ENCODE results near the gene PJVK. TPM values are rescaled to one million over a fixed set of nuclear protein-coding genes. Genes with fewer than 3 reads are reported as not detected.

Gene PJVK
- total RNA-seq, 1 donor from 2014 or later: 1.6 TPM

GRCh38 chr2:178498137-178498536 is 47.0 kb downstream of the PJVK start:
- H3K9ac ChIP-seq (ENCODE audit: low read depth in 1 of 3, low read length in 3 of 3): no peak overlapping the region
- no peak overlapping the region for H3K4me3 ChIP-seq (ENCODE audit: low read length in 3 of 3)
- H3K9me3 ChIP-seq (ENCODE audit: control insufficient read depth in 3 of 3, low read length in 3 of 3): no peaks in the 10 kb centered on the region
- peaks cover 23 to 64% (median 60%) of the 10 kb centered on the region in 3 donors for H3K36me3 ChIP-seq (ENCODE audit: control insufficient read depth in 3 of 3, insufficient read depth in 3 of 3, low read length in 3 of 3)
- H3K4me1 ChIP-seq (ENCODE audit: control insufficient read depth in 3 of 3, insufficient read depth in 3 of 3, low read length in 3 of 3): peaks cover 0 to 4% (median 0%) of the 10 kb centered on the region in 3 donors
- H3K27me3 ChIP-seq (ENCODE audit: control insufficient read depth in 3 of 3, insufficient read depth in 3 of 3, low read length in 3 of 3): no peaks in the 10 kb centered on the region
- no peak overlapping the region for H3K27ac ChIP-seq (ENCODE audit: low read depth, low read length)

- Histone ChIP-seq H3K4me1 (ENCODE audit: control insufficient read depth in 3 of 3, insufficient read depth in 3 of 3, low read length in 3 of 3) (peaks cover 0 to 4% (median 0%) of the 10 kb centered on the region in 3 donors), H3K9me3 (ENCODE audit: control insufficient read depth in 3 of 3, low read length in 3 of 3) (no peaks in the 10 kb centered on the region), H3K9ac (ENCODE audit: low read depth in 1 of 3, low read length in 3 of 3) (no peak overlapping the region), H3K27ac (ENCODE audit: low read depth, low read length) (no peak overlapping the region), H3K27me3 (ENCODE audit: control insufficient read depth in 3 of 3, insufficient read depth in 3 of 3, low read length in 3 of 3) (no peaks in the 10 kb centered on the region), H3K4me3 (ENCODE audit: low read length in 3 of 3) (no peak overlapping the region), H3K36me3 (ENCODE audit: control insufficient read depth in 3 of 3, insufficient read depth in 3 of 3, low read length in 3 of 3) (peaks cover 20 to 61% (median 54%) of the 10 kb centered on the region in 3 donors)
Observed at GRCh38 chr2:178499640-178500039, 48.5 kb downstream of the PJVK start.

GRCh38 chr2:178502751-178503150 is 51.6 kb downstream of the PJVK start:
- no peaks in the 10 kb centered on the region for H3K27me3 ChIP-seq (ENCODE audit: control insufficient read depth in 3 of 3, insufficient read depth in 3 of 3, low read length in 3 of 3)
- peaks cover 14 to 48% (median 45%) of the 10 kb centered on the region in 3 donors for H3K36me3 ChIP-seq (ENCODE audit: control insufficient read depth in 3 of 3, insufficient read depth in 3 of 3, low read length in 3 of 3)
- H3K4me3 ChIP-seq (ENCODE audit: low read length in 3 of 3): no peak overlapping the region
- no peak overlapping the region for H3K27ac ChIP-seq (ENCODE audit: low read depth, low read length)
- peaks cover 0 to 4% (median 0%) of the 10 kb centered on the region in 3 donors for H3K4me1 ChIP-seq (ENCODE audit: control insufficient read depth in 3 of 3, insufficient read depth in 3 of 3, low read length in 3 of 3)
- no peak overlapping the region for H3K9ac ChIP-seq (ENCODE audit: low read depth in 1 of 3, low read length in 3 of 3)
- no peaks in the 10 kb centered on the region for H3K9me3 ChIP-seq (ENCODE audit: control insufficient read depth in 3 of 3, low read length in 3 of 3)

- H3K4me3 ChIP-seq (ENCODE audit: low read length in 3 of 3): no peak overlapping the region
- peaks cover 7 to 34% (median 31%) of the 10 kb centered on the region in 3 donors for H3K36me3 ChIP-seq (ENCODE audit: control insufficient read depth in 3 of 3, insufficient read depth in 3 of 3, low read length in 3 of 3)
- H3K9me3 ChIP-seq (ENCODE audit: control insufficient read depth in 3 of 3, low read length in 3 of 3): no peaks in the 10 kb centered on the region
- H3K27me3 ChIP-seq (ENCODE audit: control insufficient read depth in 3 of 3, insufficient read depth in 3 of 3, low read length in 3 of 3): no peaks in the 10 kb centered on the region
- no peak overlapping the region for H3K9ac ChIP-seq (ENCODE audit: low read depth in 1 of 3, low read length in 3 of 3)
- H3K4me1 ChIP-seq (ENCODE audit: control insufficient read depth in 3 of 3, insufficient read depth in 3 of 3, low read length in 3 of 3): no peaks in the 10 kb centered on the region
- H3K27ac ChIP-seq (ENCODE audit: low read depth, low read length): no peak overlapping the region
Observed at GRCh38 chr2:178506101-178506500, 54.9 kb downstream of the PJVK start.

- Histone ChIP-seq H3K9me3 (ENCODE audit: control insufficient read depth in 3 of 3, low read length in 3 of 3) (no peaks in the 10 kb centered on the region), H3K4me1 (ENCODE audit: control insufficient read depth in 3 of 3, insufficient read depth in 3 of 3, low read length in 3 of 3) (no peaks in the 10 kb centered on the region), H3K36me3 (ENCODE audit: control insufficient read depth in 3 of 3, insufficient read depth in 3 of 3, low read length in 3 of 3) (peaks cover 3 to 30% (median 28%) of the 10 kb centered on the region in 3 donors)
Observed at GRCh38 chr2:178506524-178506923, 55.3 kb downstream of the PJVK start.

GRCh38 chr2:178506949-178507348 is 55.8 kb downstream of the PJVK start:
- H3K4me3 ChIP-seq (ENCODE audit: low read length in 3 of 3): no peak overlapping the region
- no peak overlapping the region for H3K9ac ChIP-seq (ENCODE audit: low read depth in 1 of 3, low read length in 3 of 3)
- no peaks in the 10 kb centered on the region for H3K9me3 ChIP-seq (ENCODE audit: control insufficient read depth in 3 of 3, low read length in 3 of 3)
- peaks cover 3 to 25% (median 24%) of the 10 kb centered on the region in 3 donors for H3K36me3 ChIP-seq (ENCODE audit: control insufficient read depth in 3 of 3, insufficient read depth in 3 of 3, low read length in 3 of 3)
- H3K4me1 ChIP-seq (ENCODE audit: control insufficient read depth in 3 of 3, insufficient read depth in 3 of 3, low read length in 3 of 3): no peaks in the 10 kb centered on the region
- H3K27me3 ChIP-seq (ENCODE audit: control insufficient read depth in 3 of 3, insufficient read depth in 3 of 3, low read length in 3 of 3): no peaks in the 10 kb centered on the region
- no peak overlapping the region for H3K27ac ChIP-seq (ENCODE audit: low read depth, low read length)

More at GRCh38 chr2:178506524-178506923, 55.3 kb downstream of the PJVK start:
- no peaks in the 10 kb centered on the region for H3K27me3 ChIP-seq (ENCODE audit: control insufficient read depth in 3 of 3, insufficient read depth in 3 of 3, low read length in 3 of 3)
- no peak overlapping the region for H3K9ac ChIP-seq (ENCODE audit: low read depth in 1 of 3, low read length in 3 of 3)
- H3K4me3 ChIP-seq (ENCODE audit: low read length in 3 of 3): no peak overlapping the region
- no peak overlapping the region for H3K27ac ChIP-seq (ENCODE audit: low read depth, low read length)

GRCh38 chr2:178508646-178509045 is 57.5 kb downstream of the PJVK start:
- peaks cover 0 to 14% (median 11%) of the 10 kb centered on the region in 3 donors for H3K36me3 ChIP-seq (ENCODE audit: control insufficient read depth in 3 of 3, insufficient read depth in 3 of 3, low read length in 3 of 3)
- H3K9ac ChIP-seq (ENCODE audit: low read depth in 1 of 3, low read length in 3 of 3): no peak overlapping the region
- no peak overlapping the region for H3K27ac ChIP-seq (ENCODE audit: low read depth, low read length)
- H3K9me3 ChIP-seq (ENCODE audit: control insufficient read depth in 3 of 3, low read length in 3 of 3): no peaks in the 10 kb centered on the region
- no peak overlapping the region for H3K4me3 ChIP-seq (ENCODE audit: low read length in 3 of 3)
- no peaks in the 10 kb centered on the region for H3K27me3 ChIP-seq (ENCODE audit: control insufficient read depth in 3 of 3, insufficient read depth in 3 of 3, low read length in 3 of 3)
- H3K4me1 ChIP-seq (ENCODE audit: control insufficient read depth in 3 of 3, insufficient read depth in 3 of 3, low read length in 3 of 3): no peaks in the 10 kb centered on the region

- no peaks in the 10 kb centered on the region for H3K27me3 ChIP-seq (ENCODE audit: control insufficient read depth in 3 of 3, insufficient read depth in 3 of 3, low read length in 3 of 3)
- H3K9me3 ChIP-seq (ENCODE audit: control insufficient read depth in 3 of 3, low read length in 3 of 3): no peaks in the 10 kb centered on the region
- H3K4me3 ChIP-seq (ENCODE audit: low read length in 3 of 3): no peak overlapping the region
- H3K9ac ChIP-seq (ENCODE audit: low read depth in 1 of 3, low read length in 3 of 3): no peak overlapping the region
- no peak overlapping the region for H3K27ac ChIP-seq (ENCODE audit: low read depth, low read length)
- no peaks in the 10 kb centered on the region for H3K4me1 ChIP-seq (ENCODE audit: control insufficient read depth in 3 of 3, insufficient read depth in 3 of 3, low read length in 3 of 3)
- H3K36me3 ChIP-seq (ENCODE audit: control insufficient read depth in 3 of 3, insufficient read depth in 3 of 3, low read length in 3 of 3): peaks cover 0 to 12% (median under 1%) of the 10 kb centered on the region in 3 donors
Observed at GRCh38 chr2:178510384-178510783, 59.2 kb downstream of the PJVK start.

Other genes with a start within 250 kb of the PJVK start
- 40.7 TPM for gene PRKRA, start 203 bp upstream of the PJVK start, total RNA-seq
- 35.0 TPM for gene FKBP7, start 27.2 kb downstream of the PJVK start, total RNA-seq
- 5.2 TPM for gene PLEKHA3, start 29.1 kb downstream of the PJVK start, total RNA-seq